ENCODE measurements around the gene C16orf89.

Gene C16orf89

DNA sequence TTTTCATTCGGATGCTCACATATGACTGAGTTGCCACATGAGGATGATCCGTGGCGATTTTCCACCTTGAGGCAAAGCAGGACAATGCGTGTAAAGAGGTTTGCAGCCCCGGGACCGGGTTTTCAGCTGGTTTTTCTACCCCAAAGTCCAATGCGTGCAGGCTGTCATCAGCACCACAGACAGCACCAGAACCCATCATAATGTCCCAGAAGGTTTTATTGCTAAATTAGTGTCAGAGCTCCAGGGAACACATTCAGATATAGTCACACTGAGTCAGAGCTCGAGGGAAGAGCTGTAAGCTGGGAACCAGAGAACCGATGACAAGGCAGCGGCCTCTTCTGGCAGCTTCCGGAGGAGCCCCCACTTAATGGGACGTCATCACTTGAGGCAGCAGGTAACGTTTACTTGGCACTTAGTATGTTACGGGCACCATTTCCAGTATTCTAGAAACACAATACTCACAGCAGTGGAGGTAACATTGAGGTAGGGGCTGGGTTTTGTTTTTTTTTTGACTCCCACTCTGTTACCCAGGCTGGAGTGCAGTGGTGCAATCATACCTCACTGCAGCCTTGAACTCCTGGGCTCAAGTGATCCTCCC lies 23.1 kb downstream of the C16orf89 start:
- ChIA-PET POLR2A (ENCODE audit: low non-redundant PET) (no interaction called here), CTCF (interaction anchor here (0.6 kb wide), 1 partner anchor 9 kb away, joined by 3 read pairs; the partner anchor contains the start of gene NAGPA)
- H3K27ac ChIP-seq = no peak overlapping the region
- no peak for DNase-seq (ENCODE audit: low spot score)
- no peak for TF ChIP-seq CTCF (conservative IDR thresholded peaks at IDR 0.05; ENCODE audit: low read depth)

DNA sequence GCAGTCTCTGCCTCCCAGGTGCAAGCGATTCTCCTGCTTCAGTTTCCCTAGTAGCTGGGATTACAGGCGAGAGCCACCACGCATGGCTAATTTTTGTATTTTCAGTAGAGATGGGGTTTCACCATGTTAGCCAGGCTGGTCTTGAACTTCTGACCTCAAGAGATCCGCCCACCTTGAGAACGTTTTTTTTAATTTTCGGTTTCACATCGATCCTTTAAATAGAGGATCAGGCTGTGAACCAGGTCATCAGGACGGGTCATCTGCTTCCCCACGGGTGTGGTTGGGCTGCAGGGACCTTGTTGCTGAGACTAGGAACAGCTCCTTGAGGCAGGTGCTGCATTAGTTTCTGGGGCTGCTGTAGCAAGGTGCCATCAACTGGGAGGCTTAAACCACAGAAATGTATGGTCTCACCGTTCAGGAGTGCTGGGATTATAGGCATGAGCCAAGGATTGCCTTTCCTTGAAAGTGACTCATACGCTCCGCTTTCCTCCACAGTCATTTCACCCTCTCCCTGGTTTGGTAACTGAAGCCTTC lies 24.1 kb downstream of the C16orf89 start:
- no peak for TF ChIP-seq CTCF (conservative IDR thresholded peaks at IDR 0.05; ENCODE audit: low read depth)
- ChIA-PET POLR2A (ENCODE audit: low non-redundant PET) (no interaction called here), CTCF (interaction anchor here (0.7 kb wide), 1 partner anchor 693 kb away, joined by 7 read pairs; no protein-coding TSS in a partner anchor)
- DNase-seq (ENCODE audit: low spot score) = peak; percentile 54
- H3K27ac ChIP-seq = no peak overlapping the region

DNA sequence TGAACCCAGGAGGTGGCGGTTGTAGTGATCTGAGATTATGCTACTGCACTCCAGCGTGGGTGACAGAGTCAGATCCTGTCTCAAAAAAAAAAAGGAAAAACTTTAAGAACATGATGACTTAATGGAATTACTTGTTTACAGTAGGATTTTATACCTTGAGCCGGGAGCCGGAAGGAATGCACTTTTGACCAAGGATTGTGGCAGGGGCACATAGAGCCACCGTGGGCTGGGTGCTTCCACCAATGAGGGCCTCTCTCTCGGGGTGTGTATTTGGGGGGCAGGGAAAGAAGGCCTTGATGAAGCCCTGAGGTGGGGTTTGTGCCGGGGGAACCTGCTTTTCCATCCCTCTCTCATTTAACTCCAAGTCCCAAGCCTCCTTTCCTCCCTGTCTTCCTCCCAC lies 25.3 kb downstream of the C16orf89 start:
- ChIA-PET CTCF (no interaction called here), POLR2A (ENCODE audit: low non-redundant PET) (no interaction called here)
- no peak for TF ChIP-seq CTCF (conservative IDR thresholded peaks at IDR 0.05; ENCODE audit: low read depth)
- DNase-seq (ENCODE audit: low spot score) = no peak
- no peak overlapping the region for H3K27ac ChIP-seq

GRCh38 chr16:5036228-5037156 lies 29.3 kb downstream of the C16orf89 start:
- peak overlapping the region; percentile 47 for H3K27ac ChIP-seq
- ChIA-PET POLR2A (ENCODE audit: low non-redundant PET) (no interaction called here), CTCF (no interaction called here)
- no peak for TF ChIP-seq CTCF (conservative IDR thresholded peaks at IDR 0.05; ENCODE audit: low read depth)
- no peak for DNase-seq (ENCODE audit: low spot score)

- ChIA-PET CTCF (no interaction called here), POLR2A (ENCODE audit: low non-redundant PET) (no interaction called here)
- H3K27ac ChIP-seq = no peak overlapping the region
- TF ChIP-seq CTCF (conservative IDR thresholded peaks at IDR 0.05; ENCODE audit: low read depth) = no peak
- DNase-seq (ENCODE audit: low spot score) = no peak
These were observed 29.9 kb downstream of the C16orf89 start for GRCh38 chr16:5035909-5036227.

- CTCF ChIA-PET = interaction anchor here (0.6 to 1.2 kb wide), 3 partner anchors 9 to 39 kb away, joined by 3 to 6 read pairs (median 6); no protein-coding TSS in a partner anchor
These were observed 31.6 kb downstream of the C16orf89 start for GRCh38 chr16:5034167-5034523.

More at GRCh38 chr16:5034167-5034523, 31.6 kb downstream of the C16orf89 start:
- no peak for DNase-seq (ENCODE audit: low spot score)
- POLR2A ChIA-PET (ENCODE audit: low non-redundant PET) = interaction anchor here (0.6 kb wide), 1 partner anchor 192 kb away, joined by 3 read pairs; no protein-coding TSS in a partner anchor
- peak overlapping the region; percentile 71 for H3K27ac ChIP-seq
- TF ChIP-seq CTCF (conservative IDR thresholded peaks at IDR 0.05; ENCODE audit: low read depth) = no peak

All from RWPE1 (cell line).